D721Med (cell line): Measurements from ENCODE around the gene MLEC.
A peak's percentile ranks its signal among the peaks of the same experiment; 100 is the strongest.

Experiments used
- DNase-seq: peaks from one replicate; pipeline ENCODE4 v3.0.0; 2011; ENCODE audit warnings: low spot score; ENCODE audit not compliant: insufficient read length
- FAIRE-seq: peaks from 2 replicates; lab custom pipeline; 2011; peaks lifted over from hg19 to GRCh38; lab: Jason Lieb, UNC
- TF ChIP-seq, protein P1 (sequence below): IDR thresholded peaks from 2 replicates; pipeline ENCODE4 v1.5.1; 2012; ENCODE audit warnings: mild to moderate bottlenecking, control low read depth; ENCODE audit not compliant: insufficient read depth; ENCODE audit errors: missing control alignments

Gene MLEC

DNA sequence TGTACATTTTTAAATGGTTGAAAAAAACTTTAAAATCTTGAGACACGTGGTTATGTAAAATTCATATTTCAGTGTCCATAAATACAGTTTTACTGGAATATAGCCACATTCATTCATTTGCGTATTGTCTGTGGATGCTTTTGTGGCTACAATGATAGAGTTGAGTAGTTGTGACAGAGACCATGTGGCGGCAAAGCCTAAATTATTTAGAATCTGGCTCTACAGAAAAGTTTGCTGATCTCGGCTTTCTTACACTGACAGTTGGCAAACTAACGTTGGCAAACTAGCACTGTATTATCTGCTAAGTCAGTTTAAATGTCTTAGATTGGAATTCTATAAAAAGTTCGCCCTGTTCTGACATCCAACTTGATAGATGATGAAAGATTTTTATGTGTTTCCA is 25.7 kb downstream of the MLEC start:
- TF ChIP-seq, protein P1, sequence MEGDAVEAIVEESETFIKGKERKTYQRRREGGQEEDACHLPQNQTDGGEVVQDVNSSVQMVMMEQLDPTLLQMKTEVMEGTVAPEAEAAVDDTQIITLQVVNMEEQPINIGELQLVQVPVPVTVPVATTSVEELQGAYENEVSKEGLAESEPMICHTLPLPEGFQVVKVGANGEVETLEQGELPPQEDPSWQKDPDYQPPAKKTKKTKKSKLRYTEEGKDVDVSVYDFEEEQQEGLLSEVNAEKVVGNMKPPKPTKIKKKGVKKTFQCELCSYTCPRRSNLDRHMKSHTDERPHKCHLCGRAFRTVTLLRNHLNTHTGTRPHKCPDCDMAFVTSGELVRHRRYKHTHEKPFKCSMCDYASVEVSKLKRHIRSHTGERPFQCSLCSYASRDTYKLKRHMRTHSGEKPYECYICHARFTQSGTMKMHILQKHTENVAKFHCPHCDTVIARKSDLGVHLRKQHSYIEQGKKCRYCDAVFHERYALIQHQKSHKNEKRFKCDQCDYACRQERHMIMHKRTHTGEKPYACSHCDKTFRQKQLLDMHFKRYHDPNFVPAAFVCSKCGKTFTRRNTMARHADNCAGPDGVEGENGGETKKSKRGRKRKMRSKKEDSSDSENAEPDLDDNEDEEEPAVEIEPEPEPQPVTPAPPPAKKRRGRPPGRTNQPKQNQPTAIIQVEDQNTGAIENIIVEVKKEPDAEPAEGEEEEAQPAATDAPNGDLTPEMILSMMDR: no peak
- FAIRE-seq: no peak
- DNase-seq: no peak

DNA sequence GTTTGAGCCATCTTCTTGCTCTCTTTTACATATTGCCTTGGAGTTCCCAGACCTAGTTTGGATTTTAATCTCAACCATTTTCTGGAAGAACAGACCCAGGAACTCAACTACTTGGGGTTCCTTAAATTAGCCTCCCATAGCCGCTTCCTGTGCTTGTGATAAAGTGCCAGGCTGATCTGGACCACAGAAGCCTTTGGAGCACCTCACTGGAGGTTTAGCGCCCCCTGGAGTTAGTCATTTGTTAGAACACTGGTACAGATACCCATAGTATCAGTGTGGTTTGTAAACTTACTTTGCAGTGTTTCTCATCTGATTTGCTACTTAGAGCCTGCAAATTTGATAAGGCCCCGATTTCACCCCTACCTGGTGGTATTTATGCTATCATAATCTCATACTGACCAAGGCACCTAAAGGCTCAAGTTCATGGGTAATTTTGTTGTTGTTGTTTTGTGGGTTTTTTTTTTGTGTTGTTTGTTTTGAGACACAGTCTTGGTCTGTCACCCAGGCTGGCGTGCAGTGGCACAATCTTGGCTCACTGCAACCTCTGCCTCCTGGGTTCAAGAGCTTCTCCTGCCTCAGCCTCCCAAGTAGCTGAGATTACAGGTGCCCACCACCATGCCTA is 27.0 kb downstream of the MLEC start:
- FAIRE-seq: no peak
- TF ChIP-seq, protein P1: peak; percentile 82
- DNase-seq: peak; percentile 55

DNA sequence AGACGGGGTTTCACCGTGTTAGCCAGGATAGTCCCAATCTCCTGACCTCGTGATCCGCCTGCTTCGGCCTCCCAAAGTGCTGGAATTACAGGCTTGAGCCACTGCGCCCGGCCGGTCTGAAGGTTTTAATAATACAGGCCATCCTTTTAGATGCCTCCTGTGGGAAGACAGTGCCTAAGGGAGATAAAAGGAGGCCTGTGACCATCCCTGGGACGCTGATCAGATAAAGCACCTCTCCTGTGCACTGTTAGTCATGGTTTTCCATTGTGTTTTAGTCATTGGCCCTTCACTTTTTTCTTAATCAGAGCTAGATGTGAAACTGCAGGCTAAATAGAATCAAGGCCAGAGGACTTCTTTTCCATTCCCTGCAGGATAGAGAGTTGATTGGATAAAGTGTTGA is 31.1 kb downstream of the MLEC start:
- no peak for FAIRE-seq
- no peak for DNase-seq
- TF ChIP-seq, protein P1: no peak

DNA sequence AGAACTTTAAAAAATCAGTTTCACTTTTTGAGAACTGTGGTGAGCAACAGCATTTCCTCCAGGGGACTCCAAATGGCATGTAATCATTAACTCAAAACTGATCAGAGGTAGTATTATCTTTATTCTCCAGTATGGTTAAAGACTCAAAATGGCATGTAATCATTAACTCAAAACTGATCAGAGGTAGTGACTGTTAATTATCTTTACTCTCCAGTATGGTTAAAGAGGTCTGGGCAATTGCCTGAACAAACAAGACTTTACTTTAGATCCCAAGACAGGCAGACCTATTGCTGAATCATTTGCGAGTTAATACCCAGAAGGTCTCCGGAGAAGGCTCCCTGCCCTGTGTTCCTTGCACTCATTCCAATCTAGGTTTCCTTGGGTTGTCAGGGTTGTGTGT is 32.1 kb downstream of the MLEC start:
- DNase-seq: no peak
- TF ChIP-seq, protein P1: no peak
- FAIRE-seq: no peak

DNA sequence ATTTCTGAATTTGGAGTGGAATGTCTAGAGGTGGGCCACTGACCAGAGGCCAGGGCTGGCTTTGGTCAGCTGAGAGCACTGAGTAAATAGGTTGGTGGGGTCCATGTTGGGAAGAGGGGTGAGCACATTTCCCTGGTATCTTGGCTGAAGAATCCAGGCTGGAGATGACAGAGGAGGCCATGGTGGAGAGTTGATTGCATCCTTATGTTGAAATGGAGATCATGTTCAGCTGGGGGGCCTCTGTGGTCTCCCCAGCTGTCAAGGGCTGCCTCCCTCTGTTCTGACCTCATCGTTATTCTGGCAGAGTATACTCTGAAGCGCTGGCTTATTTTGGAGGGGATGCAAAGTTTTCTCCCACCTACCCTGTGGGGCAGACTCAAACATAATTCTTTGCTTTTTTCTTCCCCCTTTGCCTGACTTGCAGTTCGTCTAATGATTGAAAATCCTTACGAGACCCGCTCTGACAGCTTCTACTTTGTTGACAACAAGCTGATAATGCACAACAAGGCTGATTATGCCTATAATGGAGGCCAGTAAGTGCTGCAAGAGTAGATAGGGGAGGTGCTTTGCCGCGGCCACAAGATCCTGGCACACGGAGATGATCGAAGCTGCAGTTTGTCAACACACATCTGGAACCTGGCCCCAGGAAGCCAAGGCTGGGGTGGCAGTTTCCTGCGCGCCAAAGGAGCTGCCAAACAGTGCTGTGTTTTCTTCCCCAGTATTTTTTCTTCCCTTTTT is 32.7 kb downstream of the MLEC start:
- TF ChIP-seq, protein P1: no peak
- FAIRE-seq (no peak), DNase-seq (no peak)

DNA sequence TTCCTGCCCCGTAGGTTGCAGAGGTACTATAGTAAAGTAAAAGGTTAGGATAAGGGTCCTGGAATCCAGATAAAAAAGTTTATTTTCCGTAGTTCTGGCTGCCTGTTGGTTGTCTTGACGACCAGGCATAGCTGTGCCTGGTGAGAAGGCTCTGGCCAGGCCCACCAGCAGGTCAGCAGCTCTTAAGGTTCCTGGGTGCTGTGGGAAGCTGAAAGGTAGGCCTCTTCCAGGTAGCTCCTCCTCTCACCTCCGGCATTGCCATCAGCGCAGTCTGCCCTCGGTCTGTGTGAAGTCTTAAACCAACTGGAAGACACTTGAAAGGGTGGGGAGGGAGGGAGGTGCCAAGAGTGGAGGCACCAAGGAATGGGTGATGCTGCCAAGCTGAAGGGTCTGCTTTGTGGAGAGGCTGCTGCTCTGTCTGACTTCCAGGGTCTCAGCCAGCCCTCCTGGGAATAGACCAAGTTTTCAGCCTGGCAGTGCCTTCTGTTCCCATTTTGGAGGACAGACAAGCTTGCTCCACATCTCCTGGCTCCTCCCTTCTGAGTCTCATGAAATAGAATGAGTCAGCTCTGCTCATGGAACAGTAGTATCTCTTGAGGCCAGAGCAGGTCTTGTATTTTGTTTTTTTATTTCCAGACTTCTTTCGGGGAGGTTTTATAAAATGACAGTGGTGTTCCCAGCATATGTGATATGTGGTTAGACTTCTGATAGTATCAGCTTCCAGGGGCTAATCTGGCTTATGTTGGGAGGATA is 33.5 kb downstream of the MLEC start:
- FAIRE-seq (no peak), DNase-seq (no peak)
- TF ChIP-seq, protein P1: no peak
